ENCODE data around the gene RNF26. TPM values are rescaled to one million over a fixed set of nuclear protein-coding genes. Genes with fewer than 3 reads are reported as not detected.

Gene RNF26
- total and polyA plus RNA-seq, 10 of the 15 experiments (the other 5 are each of a cell fraction or from before 2014, with no cell fraction given): 2.8 to 54.5 (median 17.7) TPM

DNA sequence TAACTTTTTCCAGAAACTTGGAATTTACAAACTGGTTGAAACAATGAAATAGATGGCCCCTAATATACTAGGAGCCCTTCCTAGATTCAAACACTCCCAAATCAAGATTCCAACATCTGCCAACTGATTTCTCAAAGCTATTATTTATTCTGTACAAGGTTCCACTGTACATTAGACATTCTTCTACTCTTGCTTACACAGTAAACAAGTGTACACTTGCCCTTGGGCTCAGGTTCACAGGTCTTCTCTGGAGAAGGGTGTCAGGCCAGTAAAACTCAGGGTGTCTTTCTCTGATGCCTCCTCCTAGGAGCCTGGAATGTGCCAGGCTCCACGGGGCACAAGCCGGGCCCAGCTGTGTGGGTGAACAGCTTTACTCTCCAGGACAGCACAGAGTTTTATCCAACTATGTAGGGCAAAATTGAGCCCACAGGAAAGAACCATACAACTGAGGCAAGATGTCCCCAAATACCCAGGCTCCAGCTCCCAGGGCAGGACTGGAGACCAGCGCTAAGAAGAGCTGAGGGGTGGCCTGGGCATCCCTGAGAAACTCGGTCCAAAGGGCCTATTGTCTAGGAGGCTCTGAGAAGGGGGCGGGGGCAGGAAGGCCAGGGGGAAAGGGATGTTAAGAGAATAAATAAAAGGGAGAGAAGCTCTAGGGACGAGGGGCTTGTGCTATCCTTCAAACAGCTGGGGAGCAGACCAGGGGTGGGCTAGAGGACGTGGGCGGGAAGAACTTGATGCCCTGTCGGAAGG, 20.9 kb downstream of the RNF26 start:
- H3K4me2 ChIP-seq (ENCODE audit: control insufficient read depth, insufficient read depth): no peak overlapping the region
- H3K36me3 ChIP-seq (ENCODE audit: control insufficient read depth in 2 of 2, insufficient read depth in 2 of 2, low read length in 1 of 2): no peaks in the 10 kb centered on the region
- H3K9me3 ChIP-seq (replicated peaks; ENCODE audit: control insufficient read depth, insufficient read depth, low read length): no peaks in the 10 kb centered on the region
- FAIRE-seq (no peak), DNase-seq (ENCODE audit: low read depth, low spot score) (no peak), ATAC-seq (no peak)
- ChIA-PET RAD21 (ENCODE audit: unreplicated experiment) (interaction anchor here (1.3 to 4.5 kb wide), 4 partner anchors 12 to 186 kb away, joined by 3 to 49 read pairs (median 28); no protein-coding TSS in a partner anchor), SMC1A (ENCODE audit: uncharacterized antibody, unreplicated experiment) (interaction anchor here (0.6 to 3.3 kb wide), 7 partner anchors 12 to 174 kb away, joined by 3 to 32 read pairs (median 6); no protein-coding TSS in a partner anchor), CTCF (interaction anchor here (0.9 to 4.8 kb wide), 23 partner anchors 7 to 1678 kb away, joined by 3 to 183 read pairs (median 6); partner anchors contain the start of gene USP2), POLR2A (interaction anchor here (1.0 to 1.3 kb wide), 3 partner anchors 13 to 32 kb away, joined by 3 to 6 read pairs (median 3); no protein-coding TSS in a partner anchor)
- in situ Hi-C loops (cut with MboI): loop anchor here (5.0 kb wide), 1 partner anchor 117 kb away; no protein-coding TSS in a partner anchor
- H3K4me1 ChIP-seq (ENCODE audit: control insufficient read depth, insufficient read depth, low read length): peaks cover 10% of the 10 kb centered on the region
- 0 out of 2 replicates have a peak, but pooled peaks cover 2% of the 10 kb centered on the region for H4K20me1 ChIP-seq (ENCODE audit: control insufficient read depth, insufficient read depth)
- intact Hi-C loops (cut with micrococcal nuclease; ENCODE audit: unreplicated experiment): no loop called here
- no peak overlapping the region for H2AFZ ChIP-seq (ENCODE audit: control insufficient read depth, low read depth, low read length)
- no peak overlapping the region for H3K9ac ChIP-seq (ENCODE audit: control insufficient read depth, insufficient read depth, low read length)
- no TSS peak for BruUV-seq (replicated peaks)
- H3K27me3 ChIP-seq (replicated peaks in 1 of 2; ENCODE audit: control insufficient read depth in 2 of 2, insufficient read depth in 2 of 2, low read length in 1 of 2): peaks cover 2 to 4% of the 10 kb centered on the region in 2 experiments; a peak in 3 of 4 replicates
- no peaks in the 10 kb centered on the region for H3K79me2 ChIP-seq (ENCODE audit: control insufficient read depth, insufficient read depth, low read length)
- WGBS (ENCODE audit: insufficient coverage, insufficient replicate concordance, low lambda C conversion rate, missing lambda C conversion rate): 20% methylated on average over 9 of the region's 9 CpGs
- H3K27ac ChIP-seq (ENCODE audit: control insufficient read depth, insufficient read depth): no peak overlapping the region
- H3K4me3 ChIP-seq: no peak overlapping the region
- no peak for TF ChIP-seq WRNIP1 (IDR thresholded peaks at IDR 0.05; ENCODE audit: borderline replicate concordance, low read depth, low read length)
- TF ChIP-seq ESRRA (IDR thresholded peaks at IDR 0.05; ENCODE audit: low read length): no peak
- TF ChIP-seq HCFC1 (IDR thresholded peaks at IDR 0.05; ENCODE audit: low read length): no peak
- no peak for TF ChIP-seq GATAD2B (conservative IDR thresholded peaks at IDR 0.05; ENCODE audit: low read depth)
- TF ChIP-seq, protein P1, sequence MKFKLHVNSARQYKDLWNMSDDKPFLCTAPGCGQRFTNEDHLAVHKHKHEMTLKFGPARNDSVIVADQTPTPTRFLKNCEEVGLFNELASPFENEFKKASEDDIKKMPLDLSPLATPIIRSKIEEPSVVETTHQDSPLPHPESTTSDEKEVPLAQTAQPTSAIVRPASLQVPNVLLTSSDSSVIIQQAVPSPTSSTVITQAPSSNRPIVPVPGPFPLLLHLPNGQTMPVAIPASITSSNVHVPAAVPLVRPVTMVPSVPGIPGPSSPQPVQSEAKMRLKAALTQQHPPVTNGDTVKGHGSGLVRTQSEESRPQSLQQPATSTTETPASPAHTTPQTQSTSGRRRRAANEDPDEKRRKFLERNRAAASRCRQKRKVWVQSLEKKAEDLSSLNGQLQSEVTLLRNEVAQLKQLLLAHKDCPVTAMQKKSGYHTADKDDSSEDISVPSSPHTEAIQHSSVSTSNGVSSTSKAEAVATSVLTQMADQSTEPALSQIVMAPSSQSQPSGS (IDR thresholded peaks at IDR 0.05; ENCODE audit: low read length): no peak
- TF ChIP-seq, protein P2, sequence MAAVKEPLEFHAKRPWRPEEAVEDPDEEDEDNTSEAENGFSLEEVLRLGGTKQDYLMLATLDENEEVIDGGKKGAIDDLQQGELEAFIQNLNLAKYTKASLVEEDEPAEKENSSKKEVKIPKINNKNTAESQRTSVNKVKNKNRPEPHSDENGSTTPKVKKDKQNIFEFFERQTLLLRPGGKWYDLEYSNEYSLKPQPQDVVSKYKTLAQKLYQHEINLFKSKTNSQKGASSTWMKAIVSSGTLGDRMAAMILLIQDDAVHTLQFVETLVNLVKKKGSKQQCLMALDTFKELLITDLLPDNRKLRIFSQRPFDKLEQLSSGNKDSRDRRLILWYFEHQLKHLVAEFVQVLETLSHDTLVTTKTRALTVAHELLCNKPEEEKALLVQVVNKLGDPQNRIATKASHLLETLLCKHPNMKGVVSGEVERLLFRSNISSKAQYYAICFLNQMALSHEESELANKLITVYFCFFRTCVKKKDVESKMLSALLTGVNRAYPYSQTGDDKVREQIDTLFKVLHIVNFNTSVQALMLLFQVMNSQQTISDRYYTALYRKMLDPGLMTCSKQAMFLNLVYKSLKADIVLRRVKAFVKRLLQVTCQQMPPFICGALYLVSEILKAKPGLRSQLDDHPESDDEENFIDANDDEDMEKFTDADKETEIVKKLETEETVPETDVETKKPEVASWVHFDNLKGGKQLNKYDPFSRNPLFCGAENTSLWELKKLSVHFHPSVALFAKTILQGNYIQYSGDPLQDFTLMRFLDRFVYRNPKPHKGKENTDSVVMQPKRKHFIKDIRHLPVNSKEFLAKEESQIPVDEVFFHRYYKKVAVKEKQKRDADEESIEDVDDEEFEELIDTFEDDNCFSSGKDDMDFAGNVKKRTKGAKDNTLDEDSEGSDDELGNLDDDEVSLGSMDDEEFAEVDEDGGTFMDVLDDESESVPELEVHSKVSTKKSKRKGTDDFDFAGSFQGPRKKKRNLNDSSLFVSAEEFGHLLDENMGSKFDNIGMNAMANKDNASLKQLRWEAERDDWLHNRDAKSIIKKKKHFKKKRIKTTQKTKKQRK (IDR thresholded peaks at IDR 0.05; ENCODE audit: low read depth, low read length): no peak
- TF ChIP-seq, protein P3, sequence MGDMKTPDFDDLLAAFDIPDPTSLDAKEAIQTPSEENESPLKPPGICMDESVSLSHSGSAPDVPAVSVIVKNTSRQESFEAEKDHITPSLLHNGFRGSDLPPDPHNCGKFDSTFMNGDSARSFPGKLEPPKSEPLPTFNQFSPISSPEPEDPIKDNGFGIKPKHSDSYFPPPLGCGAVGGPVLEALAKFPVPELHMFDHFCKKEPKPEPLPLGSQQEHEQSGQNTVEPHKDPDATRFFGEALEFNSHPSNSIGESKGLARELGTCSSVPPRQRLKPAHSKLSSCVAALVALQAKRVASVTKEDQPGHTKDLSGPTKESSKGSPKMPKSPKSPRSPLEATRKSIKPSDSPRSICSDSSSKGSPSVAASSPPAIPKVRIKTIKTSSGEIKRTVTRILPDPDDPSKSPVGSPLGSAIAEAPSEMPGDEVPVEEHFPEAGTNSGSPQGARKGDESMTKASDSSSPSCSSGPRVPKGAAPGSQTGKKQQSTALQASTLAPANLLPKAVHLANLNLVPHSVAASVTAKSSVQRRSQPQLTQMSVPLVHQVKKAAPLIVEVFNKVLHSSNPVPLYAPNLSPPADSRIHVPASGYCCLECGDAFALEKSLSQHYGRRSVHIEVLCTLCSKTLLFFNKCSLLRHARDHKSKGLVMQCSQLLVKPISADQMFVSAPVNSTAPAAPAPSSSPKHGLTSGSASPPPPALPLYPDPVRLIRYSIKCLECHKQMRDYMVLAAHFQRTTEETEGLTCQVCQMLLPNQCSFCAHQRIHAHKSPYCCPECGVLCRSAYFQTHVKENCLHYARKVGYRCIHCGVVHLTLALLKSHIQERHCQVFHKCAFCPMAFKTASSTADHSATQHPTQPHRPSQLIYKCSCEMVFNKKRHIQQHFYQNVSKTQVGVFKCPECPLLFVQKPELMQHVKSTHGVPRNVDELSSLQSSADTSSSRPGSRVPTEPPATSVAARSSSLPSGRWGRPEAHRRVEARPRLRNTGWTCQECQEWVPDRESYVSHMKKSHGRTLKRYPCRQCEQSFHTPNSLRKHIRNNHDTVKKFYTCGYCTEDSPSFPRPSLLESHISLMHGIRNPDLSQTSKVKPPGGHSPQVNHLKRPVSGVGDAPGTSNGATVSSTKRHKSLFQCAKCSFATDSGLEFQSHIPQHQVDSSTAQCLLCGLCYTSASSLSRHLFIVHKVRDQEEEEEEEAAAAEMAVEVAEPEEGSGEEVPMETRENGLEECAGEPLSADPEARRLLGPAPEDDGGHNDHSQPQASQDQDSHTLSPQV (IDR thresholded peaks at IDR 0.05): no peak
- no peak for TF ChIP-seq SIN3A (IDR thresholded peaks at IDR 0.05; ENCODE audit: low read depth, low read length)
- TF ChIP-seq RBBP5 (conservative IDR thresholded peaks at IDR 0.05): no peak
- TF ChIP-seq CREM (IDR thresholded peaks at IDR 0.05; ENCODE audit: low read depth): no peak
